ENCODE measurements around the gene SDK2. TPM values are rescaled to one million over a fixed set of nuclear protein-coding genes. Genes with fewer than 3 reads are reported as not detected.
A peak's percentile ranks its signal among the peaks of the same experiment; 100 is the strongest.

The SDK2 gene
- total and polyA plus RNA-seq, 2 of the 8 experiments (the other 6 are each of a cell fraction or from before 2014, with no cell fraction given) = 3.9 to 4.1 TPM

DNA sequence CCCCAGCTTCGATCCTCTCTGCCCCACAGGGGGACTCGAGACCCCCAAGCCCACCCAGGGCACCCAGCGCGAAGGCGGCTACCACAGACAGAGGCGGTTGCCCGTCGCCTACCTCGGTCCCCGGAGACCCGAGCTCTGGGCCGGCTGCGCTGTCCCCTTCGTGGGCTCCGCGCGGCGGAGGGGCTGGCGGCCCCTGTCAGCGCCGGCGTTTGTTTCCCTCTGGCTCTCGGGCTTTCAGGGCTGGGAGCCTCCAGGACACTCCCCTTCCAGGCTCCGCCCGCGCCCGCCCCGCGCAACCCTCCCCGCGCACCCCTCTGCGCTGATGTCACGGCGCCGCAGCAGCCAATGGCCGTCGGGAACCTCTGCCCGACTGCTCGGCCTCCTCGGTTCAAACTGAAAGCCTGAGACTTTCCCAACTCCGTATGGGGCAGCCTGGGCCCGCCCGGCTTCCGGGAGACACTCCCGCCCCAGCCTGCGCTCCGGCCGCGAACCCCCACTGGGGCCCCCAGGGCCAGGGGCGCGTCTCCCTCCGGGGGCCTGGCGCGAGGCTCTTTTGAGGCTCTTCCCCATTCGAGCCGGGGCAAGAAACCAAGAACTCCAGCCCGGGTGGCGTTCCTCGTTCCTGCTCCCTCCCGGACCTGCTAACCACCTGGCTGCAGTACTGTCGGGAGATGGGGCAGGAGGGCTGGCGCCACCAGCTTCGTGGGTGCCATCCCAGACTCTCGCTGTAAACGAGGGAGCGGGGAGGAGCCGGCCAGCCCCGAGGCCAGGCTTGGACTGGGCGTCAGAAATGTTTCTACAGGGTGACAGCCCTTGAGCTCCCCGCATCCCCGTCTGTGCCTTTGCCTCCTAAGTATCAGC, 332.2 kb downstream of the SDK2 start, which contains the start of gene CDC42EP4 (continued):
- TF ChIP-seq PHF8 (conservative IDR thresholded peaks at IDR 0.05; ENCODE audit: low read depth, low read length) = peak; percentile 44; the same call in 1 of the 2 replicates
- peak; percentile 50 for TF ChIP-seq TBP (IDR thresholded peaks at IDR 0.05; ENCODE audit: low read depth, low read length)
- 0 out of 4 replicates have a peak, but pooled peaks of 1 of the 2 experiments have one; percentile 11 for TF ChIP-seq SIN3A (conservative IDR thresholded peaks at IDR 0.05 in 1 of 2, IDR thresholded peaks at IDR 0.05 in 1 of 2; ENCODE audit: low read depth in 1 of 2, low read length in 2 of 2)
- peak; percentile 34; the same call in 1 of the 2 replicates for TF ChIP-seq SUZ12 (IDR thresholded peaks at IDR 0.05; ENCODE audit: low read length)
- TF ChIP-seq, protein P1, sequence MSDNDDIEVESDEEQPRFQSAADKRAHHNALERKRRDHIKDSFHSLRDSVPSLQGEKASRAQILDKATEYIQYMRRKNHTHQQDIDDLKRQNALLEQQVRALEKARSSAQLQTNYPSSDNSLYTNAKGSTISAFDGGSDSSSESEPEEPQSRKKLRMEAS (IDR thresholded peaks at IDR 0.05) = peak; percentile 56
- TF ChIP-seq POLR2AphosphoS5 (IDR thresholded peaks at IDR 0.05; ENCODE audit: low read depth, low read length) = no peak
- TF ChIP-seq RXRA (IDR thresholded peaks at IDR 0.05; ENCODE audit: insufficient read depth, low read depth, low read length) = no peak
- TF ChIP-seq, protein P2, sequence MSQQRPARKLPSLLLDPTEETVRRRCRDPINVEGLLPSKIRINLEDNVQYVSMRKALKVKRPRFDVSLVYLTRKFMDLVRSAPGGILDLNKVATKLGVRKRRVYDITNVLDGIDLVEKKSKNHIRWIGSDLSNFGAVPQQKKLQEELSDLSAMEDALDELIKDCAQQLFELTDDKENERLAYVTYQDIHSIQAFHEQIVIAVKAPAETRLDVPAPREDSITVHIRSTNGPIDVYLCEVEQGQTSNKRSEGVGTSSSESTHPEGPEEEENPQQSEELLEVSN (IDR thresholded peaks at IDR 0.05) = peak; percentile 64
- peak; percentile 73 for TF ChIP-seq ASH2L (IDR thresholded peaks at IDR 0.05; ENCODE audit: low read length)
- TF ChIP-seq, protein P3, sequence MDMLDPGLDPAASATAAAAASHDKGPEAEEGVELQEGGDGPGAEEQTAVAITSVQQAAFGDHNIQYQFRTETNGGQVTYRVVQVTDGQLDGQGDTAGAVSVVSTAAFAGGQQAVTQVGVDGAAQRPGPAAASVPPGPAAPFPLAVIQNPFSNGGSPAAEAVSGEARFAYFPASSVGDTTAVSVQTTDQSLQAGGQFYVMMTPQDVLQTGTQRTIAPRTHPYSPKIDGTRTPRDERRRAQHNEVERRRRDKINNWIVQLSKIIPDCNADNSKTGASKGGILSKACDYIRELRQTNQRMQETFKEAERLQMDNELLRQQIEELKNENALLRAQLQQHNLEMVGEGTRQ (IDR thresholded peaks at IDR 0.05; ENCODE audit: low read length) = no peak
- TF ChIP-seq CHD1 (IDR thresholded peaks at IDR 0.05; ENCODE audit: low read depth, low read length) = no peak
